ENCODE data around the gene ACKR3.

GRCh38 chr2:236606023-236606422 lies 36.4 kb downstream of the ACKR3 start:
- TF ChIP-seq, protein P1, sequence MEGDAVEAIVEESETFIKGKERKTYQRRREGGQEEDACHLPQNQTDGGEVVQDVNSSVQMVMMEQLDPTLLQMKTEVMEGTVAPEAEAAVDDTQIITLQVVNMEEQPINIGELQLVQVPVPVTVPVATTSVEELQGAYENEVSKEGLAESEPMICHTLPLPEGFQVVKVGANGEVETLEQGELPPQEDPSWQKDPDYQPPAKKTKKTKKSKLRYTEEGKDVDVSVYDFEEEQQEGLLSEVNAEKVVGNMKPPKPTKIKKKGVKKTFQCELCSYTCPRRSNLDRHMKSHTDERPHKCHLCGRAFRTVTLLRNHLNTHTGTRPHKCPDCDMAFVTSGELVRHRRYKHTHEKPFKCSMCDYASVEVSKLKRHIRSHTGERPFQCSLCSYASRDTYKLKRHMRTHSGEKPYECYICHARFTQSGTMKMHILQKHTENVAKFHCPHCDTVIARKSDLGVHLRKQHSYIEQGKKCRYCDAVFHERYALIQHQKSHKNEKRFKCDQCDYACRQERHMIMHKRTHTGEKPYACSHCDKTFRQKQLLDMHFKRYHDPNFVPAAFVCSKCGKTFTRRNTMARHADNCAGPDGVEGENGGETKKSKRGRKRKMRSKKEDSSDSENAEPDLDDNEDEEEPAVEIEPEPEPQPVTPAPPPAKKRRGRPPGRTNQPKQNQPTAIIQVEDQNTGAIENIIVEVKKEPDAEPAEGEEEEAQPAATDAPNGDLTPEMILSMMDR (conservative IDR thresholded peaks at IDR 0.05; ENCODE audit: low read depth, low read length), result no peak
- TF ChIP-seq POLR2A (IDR thresholded peaks at IDR 0.05; ENCODE audit: low read depth, low read length) (no peak), RAD21 (IDR thresholded peaks at IDR 0.05; ENCODE audit: low read length) (no peak), MAFK (IDR thresholded peaks at IDR 0.05; ENCODE audit: low read depth, low read length) (no peak), MAZ (IDR thresholded peaks at IDR 0.05; ENCODE audit: borderline replicate concordance, low read depth, low read length) (no peak), RFX5 (IDR thresholded peaks at IDR 0.05; ENCODE audit: low read depth, low read length) (no peak), NFE2L2 (IDR thresholded peaks at IDR 0.05; ENCODE audit: low read depth, low read length) (no peak), FOS (IDR thresholded peaks at IDR 0.05; ENCODE audit: low read depth, low read length) (no peak), BHLHE40 (IDR thresholded peaks at IDR 0.05; ENCODE audit: low read depth, low read length) (no peak), RCOR1 (IDR thresholded peaks at IDR 0.05; ENCODE audit: insufficient replicate concordance, low read length) (no peak)
- TF ChIP-seq, protein P2, sequence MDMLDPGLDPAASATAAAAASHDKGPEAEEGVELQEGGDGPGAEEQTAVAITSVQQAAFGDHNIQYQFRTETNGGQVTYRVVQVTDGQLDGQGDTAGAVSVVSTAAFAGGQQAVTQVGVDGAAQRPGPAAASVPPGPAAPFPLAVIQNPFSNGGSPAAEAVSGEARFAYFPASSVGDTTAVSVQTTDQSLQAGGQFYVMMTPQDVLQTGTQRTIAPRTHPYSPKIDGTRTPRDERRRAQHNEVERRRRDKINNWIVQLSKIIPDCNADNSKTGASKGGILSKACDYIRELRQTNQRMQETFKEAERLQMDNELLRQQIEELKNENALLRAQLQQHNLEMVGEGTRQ (IDR thresholded peaks at IDR 0.05; ENCODE audit: low read depth, low read length), result no peak
- TF ChIP-seq, protein P3, sequence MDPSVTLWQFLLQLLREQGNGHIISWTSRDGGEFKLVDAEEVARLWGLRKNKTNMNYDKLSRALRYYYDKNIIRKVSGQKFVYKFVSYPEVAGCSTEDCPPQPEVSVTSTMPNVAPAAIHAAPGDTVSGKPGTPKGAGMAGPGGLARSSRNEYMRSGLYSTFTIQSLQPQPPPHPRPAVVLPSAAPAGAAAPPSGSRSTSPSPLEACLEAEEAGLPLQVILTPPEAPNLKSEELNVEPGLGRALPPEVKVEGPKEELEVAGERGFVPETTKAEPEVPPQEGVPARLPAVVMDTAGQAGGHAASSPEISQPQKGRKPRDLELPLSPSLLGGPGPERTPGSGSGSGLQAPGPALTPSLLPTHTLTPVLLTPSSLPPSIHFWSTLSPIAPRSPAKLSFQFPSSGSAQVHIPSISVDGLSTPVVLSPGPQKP (IDR thresholded peaks at IDR 0.05; ENCODE audit: borderline replicate concordance, low read depth, low read length), result no peak
